Neural progenitor cell (in vitro differentiated cells): ENCODE results near the gene CHI3L1. TPM values are rescaled to one million over a fixed set of nuclear protein-coding genes. Genes with fewer than 3 reads are reported as not detected.

Experiments used
- DNase-seq: peaks from one replicate; pipeline ENCODE4 v3.0.0-alpha.2; 2016; ENCODE audit warnings: low spot score
- H2AFZ ChIP-seq: fragments of 200-600 bp; sonication (generic); replicated peaks from 2 replicates; pipeline ENCODE4 v1.6.1; 2016; ENCODE audit warnings: antibody characterized with exemption
- H3F3A ChIP-seq: fragments of 200-600 bp; sonication (generic); 2 replicates; pipeline ENCODE4 v1.6.1; 2016; ENCODE audit warnings: antibody characterized with exemption, low read depth
- H3K27ac ChIP-seq: fragments of 200-600 bp; sonication (generic); 2 replicates; pipeline ENCODE4 v1.5.1; 2016; ENCODE audit warnings: mild to moderate bottlenecking
- H3K27me3 ChIP-seq: fragments of 200-600 bp; sonication (generic); 2 replicates; pipeline ENCODE4 v1.6.1; 2016; ENCODE audit warnings: mild to moderate bottlenecking, moderate library complexity
- H3K36me3 ChIP-seq: fragments of 200-600 bp; sonication (generic); 2 replicates; pipeline ENCODE4 v1.5.1; 2016
- H3K4me1 ChIP-seq: fragments of 200-600 bp; sonication (generic); 2 replicates; pipeline ENCODE4 v1.6.1; 2016; ENCODE audit warnings: mixed run types
- H3K4me2 ChIP-seq: fragments of 200-600 bp; sonication (generic); 2 replicates; pipeline ENCODE4 v1.6.1; 2016
- H3K4me3 ChIP-seq: fragments of 200-600 bp; sonication (generic); 2 replicates; pipeline ENCODE4 v1.5.1; 2016
- H3K79me2 ChIP-seq: fragments of 200-600 bp; sonication (generic); 2 replicates; pipeline ENCODE4 v1.6.1; 2016; ENCODE audit warnings: low read depth
- H3K9ac ChIP-seq: fragments of 200-600 bp; sonication (generic); 2 replicates; pipeline ENCODE4 v1.6.1; 2016
- H3K9me3 ChIP-seq: fragments of 200-600 bp; sonication (generic); 2 replicates; pipeline ENCODE4 v1.5.1; 2016; ENCODE audit warnings: low read depth
- H4K20me1 ChIP-seq: fragments of 200-600 bp; sonication (generic); 2 replicates; pipeline ENCODE4 v1.6.1; 2016; ENCODE audit warnings: low read depth
- H3K27ac Mint-ChIP-seq: 3 replicates; pipeline ENCODE4 v1.8.0; 2021; ENCODE audit warnings: mixed read lengths
- H3K27me3 Mint-ChIP-seq: 2 replicates; pipeline ENCODE4 v1.8.0; 2022; ENCODE audit warnings: low read depth, mild to moderate bottlenecking, inconsistent platforms, moderate library complexity, mixed read lengths; ENCODE audit not compliant: insufficient read depth
- H3K36me3 Mint-ChIP-seq: 3 replicates; pipeline ENCODE4 v1.8.0; 2021; ENCODE audit warnings: mixed read lengths
- H3K4me1 Mint-ChIP-seq: 3 replicates; pipeline ENCODE4 v1.8.0; 2021; ENCODE audit warnings: mixed read lengths
- H3K4me3 Mint-ChIP-seq: 3 replicates; pipeline ENCODE4 v1.8.0; 2021; ENCODE audit warnings: mild to moderate bottlenecking, moderate library complexity, mixed read lengths
- H3K9me3 Mint-ChIP-seq: 3 replicates; pipeline ENCODE4 v1.8.0; 2020; ENCODE audit warnings: mixed read lengths
- EZH2 ChIP-seq: fragments of 200-600 bp; sonication (generic); IDR thresholded peaks from 2 replicates; pipeline ENCODE4 v1.6.1; 2017; ENCODE audit warnings: antibody characterized with exemption, mild to moderate bottlenecking, moderate library complexity
- EZH2phosphoT487 ChIP-seq: fragments of 200-600 bp; sonication (generic); IDR thresholded peaks from 2 replicates; pipeline ENCODE4 v1.6.1; 2017; ENCODE audit warnings: antibody characterized with exemption
- total RNA-seq: library from RNA; depleted of rRNA; stranded (reverse); fragments of >200 nt; gene quantifications from 2 replicates; pipeline ENCODE4 v1.2.3, GENCODE V29; 2015; ENCODE audit warnings: low replicate concordance
- TF ChIP-seq, protein P1 (sequence below): fragments of 200-600 bp; sonication (generic); IDR thresholded peaks from 2 replicates; pipeline ENCODE4 v1.5.1; 2017; ENCODE audit warnings: antibody characterized with exemption, mild to moderate bottlenecking

CHI3L1 gene
- total RNA-seq, 1 donor from 2014 or later, result 0.95 TPM

DNA sequence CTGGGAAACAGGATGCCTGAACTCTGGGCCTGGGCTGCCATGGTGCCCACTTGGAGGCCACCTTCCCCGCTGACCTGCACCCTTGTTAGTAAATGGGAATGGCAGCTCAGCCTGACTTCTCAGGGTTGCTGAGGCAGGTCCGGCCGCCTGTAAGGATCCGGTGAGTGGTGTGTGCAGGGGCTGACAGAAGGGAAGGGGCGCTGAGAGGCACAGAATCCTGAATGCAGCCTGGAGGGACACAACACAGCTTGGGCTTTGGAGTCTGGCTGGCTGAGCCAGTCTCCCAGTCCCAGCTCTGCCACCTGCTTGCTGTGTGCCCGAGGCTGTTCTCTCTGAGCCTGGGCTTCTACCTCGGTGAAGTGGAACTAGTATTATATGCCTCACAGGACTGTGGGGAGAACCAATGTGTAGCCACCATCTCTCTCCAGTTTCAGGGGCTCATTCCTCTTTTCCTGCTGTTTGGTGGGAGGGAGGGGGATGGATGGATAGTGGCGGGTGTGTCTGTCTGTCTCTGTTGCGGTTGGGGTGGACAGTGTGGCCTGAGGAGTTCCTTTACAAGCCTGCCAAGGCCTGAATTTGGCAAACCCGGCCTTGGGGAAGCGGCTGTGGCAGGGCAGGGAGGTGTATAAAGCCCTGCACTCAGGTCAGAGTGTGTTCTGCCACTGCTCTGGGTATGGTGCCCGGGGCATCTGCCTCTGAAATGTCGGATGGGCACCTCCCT lies 41.0 kb downstream of the CHI3L1 start:
- peaks cover 21% of the 10 kb centered on the region for H3K4me1 ChIP-seq
- no peaks in the 10 kb centered on the region for H3K9me3 ChIP-seq

DNA sequence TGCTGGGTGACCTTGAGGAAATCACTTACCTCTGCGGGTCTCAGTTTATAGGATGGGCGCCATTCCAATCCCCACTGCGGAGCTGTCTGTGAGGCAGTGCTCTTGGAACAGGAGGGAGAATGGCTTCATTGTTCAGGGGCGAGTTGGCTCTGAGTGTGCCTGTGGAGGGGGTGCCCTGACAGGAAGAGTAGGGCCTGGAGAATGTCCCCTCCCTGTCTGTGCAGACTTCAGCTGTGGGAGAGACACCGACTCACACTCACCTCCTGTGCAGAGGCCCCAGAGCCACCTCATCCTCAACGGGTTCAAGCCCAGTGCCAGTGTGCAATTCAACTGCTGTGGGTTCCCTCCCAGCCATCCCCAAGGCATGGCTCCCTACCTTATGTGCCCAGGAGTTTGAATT lies 41.8 kb downstream of the CHI3L1 start:
- Histone ChIP-seq H3K27me3 (no peaks in the 10 kb centered on the region), H3K9me3 (no peaks in the 10 kb centered on the region), H3K36me3 (no peaks in the 10 kb centered on the region), H3K27ac (no peak overlapping the region), H3K4me3 (no peak overlapping the region), H3K4me2 (no peak overlapping the region), H2AFZ (no peak overlapping the region), H3K79me2 (no peaks in the 10 kb centered on the region), H4K20me1 (no peaks in the 10 kb centered on the region), H3F3A (no peaks in the 10 kb centered on the region), H3K4me1 (peaks cover 18% of the 10 kb centered on the region), H3K9ac (no peak overlapping the region)
- peaks cover 3% of the 10 kb centered on the region for H3K36me3 Mint-ChIP-seq
- no peak for DNase-seq
- H3K27me3 Mint-ChIP-seq, result peaks cover 3% of the 10 kb centered on the region
- H3K4me1 Mint-ChIP-seq, result peaks cover 55% of the 10 kb centered on the region
- TF ChIP-seq EZH2phosphoT487 (no peak), EZH2 (no peak)
- TF ChIP-seq, protein P1, sequence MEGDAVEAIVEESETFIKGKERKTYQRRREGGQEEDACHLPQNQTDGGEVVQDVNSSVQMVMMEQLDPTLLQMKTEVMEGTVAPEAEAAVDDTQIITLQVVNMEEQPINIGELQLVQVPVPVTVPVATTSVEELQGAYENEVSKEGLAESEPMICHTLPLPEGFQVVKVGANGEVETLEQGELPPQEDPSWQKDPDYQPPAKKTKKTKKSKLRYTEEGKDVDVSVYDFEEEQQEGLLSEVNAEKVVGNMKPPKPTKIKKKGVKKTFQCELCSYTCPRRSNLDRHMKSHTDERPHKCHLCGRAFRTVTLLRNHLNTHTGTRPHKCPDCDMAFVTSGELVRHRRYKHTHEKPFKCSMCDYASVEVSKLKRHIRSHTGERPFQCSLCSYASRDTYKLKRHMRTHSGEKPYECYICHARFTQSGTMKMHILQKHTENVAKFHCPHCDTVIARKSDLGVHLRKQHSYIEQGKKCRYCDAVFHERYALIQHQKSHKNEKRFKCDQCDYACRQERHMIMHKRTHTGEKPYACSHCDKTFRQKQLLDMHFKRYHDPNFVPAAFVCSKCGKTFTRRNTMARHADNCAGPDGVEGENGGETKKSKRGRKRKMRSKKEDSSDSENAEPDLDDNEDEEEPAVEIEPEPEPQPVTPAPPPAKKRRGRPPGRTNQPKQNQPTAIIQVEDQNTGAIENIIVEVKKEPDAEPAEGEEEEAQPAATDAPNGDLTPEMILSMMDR, result no peak
- peaks cover 2% of the 10 kb centered on the region for H3K9me3 Mint-ChIP-seq
- H3K4me3 Mint-ChIP-seq, result no peak overlapping the region
- H3K27ac Mint-ChIP-seq, result no peak overlapping the region

More for the DNA sequence above, 41.0 kb downstream of the CHI3L1 start:
- no peak for TF ChIP-seq EZH2
- TF ChIP-seq, protein P1, result no peak
- TF ChIP-seq EZH2phosphoT487, result no peak
- H3K27me3 Mint-ChIP-seq, result peaks cover 3% of the 10 kb centered on the region
- DNase-seq, result no peak
- Histone ChIP-seq H3K27me3 (no peaks in the 10 kb centered on the region), H3F3A (no peaks in the 10 kb centered on the region), H3K79me2 (no peaks in the 10 kb centered on the region), H3K27ac (no peak overlapping the region), H3K4me2 (no peak overlapping the region), H3K36me3 (no peaks in the 10 kb centered on the region), H3K9ac (no peak overlapping the region), H3K4me3 (no peak overlapping the region), H4K20me1 (no peaks in the 10 kb centered on the region), H2AFZ (no peak overlapping the region)
- peaks cover 62% of the 10 kb centered on the region for H3K4me1 Mint-ChIP-seq
- H3K36me3 Mint-ChIP-seq, result peaks cover 3% of the 10 kb centered on the region
- H3K4me3 Mint-ChIP-seq, result peak overlapping the region; percentile 15
- no peak overlapping the region for H3K27ac Mint-ChIP-seq
- H3K9me3 Mint-ChIP-seq, result peaks cover 2% of the 10 kb centered on the region

DNA sequence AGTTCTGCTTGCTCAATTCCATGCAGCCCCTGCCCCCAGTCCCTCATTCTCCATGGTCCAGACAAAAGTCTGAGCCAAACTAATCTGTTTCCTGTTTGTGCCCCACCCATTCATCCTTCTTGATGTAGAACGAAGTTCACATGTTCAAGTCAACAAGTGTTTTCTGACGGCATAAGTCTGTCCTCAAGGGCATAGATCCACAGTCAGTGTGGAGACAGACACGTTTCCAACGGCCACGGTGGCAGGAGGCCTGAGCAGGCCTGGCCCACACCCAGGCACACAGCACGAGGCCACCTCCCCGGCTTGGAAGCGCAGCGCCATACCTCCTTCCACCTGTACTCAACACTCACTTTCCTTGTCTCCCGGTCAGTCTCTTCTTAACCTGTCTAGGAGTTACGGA lies 42.9 kb downstream of the CHI3L1 start:
- Histone ChIP-seq H3K36me3 (no peaks in the 10 kb centered on the region), H3K9me3 (no peaks in the 10 kb centered on the region), H3K4me2 (no peak overlapping the region), H3K79me2 (no peaks in the 10 kb centered on the region), H3K4me3 (no peak overlapping the region), H3K27me3 (no peaks in the 10 kb centered on the region), H4K20me1 (no peaks in the 10 kb centered on the region), H3K27ac (no peak overlapping the region), H3K4me1 (peaks cover 11% of the 10 kb centered on the region), H3K9ac (no peak overlapping the region), H2AFZ (no peak overlapping the region), H3F3A (no peaks in the 10 kb centered on the region)
- TF ChIP-seq EZH2, result no peak
- TF ChIP-seq, protein P1, result no peak
- no peak for TF ChIP-seq EZH2phosphoT487
- Mint-ChIP-seq H3K27ac (no peak overlapping the region), H3K36me3 (peaks cover 3% of the 10 kb centered on the region), H3K4me1 (peaks cover 47% of the 10 kb centered on the region), H3K9me3 (peaks cover 2% of the 10 kb centered on the region), H3K4me3 (no peak overlapping the region), H3K27me3 (peaks cover 3% of the 10 kb centered on the region)
- no peak for DNase-seq
